ENCODE results near the gene CACNB2. TPM values are rescaled to one million over a fixed set of nuclear protein-coding genes. Genes with fewer than 3 reads are reported as not detected.

The CACNB2 gene
- polyA plus RNA-seq, 2 of the 4 experiments (the other 2 are of a cell fraction): not detected

DNA sequence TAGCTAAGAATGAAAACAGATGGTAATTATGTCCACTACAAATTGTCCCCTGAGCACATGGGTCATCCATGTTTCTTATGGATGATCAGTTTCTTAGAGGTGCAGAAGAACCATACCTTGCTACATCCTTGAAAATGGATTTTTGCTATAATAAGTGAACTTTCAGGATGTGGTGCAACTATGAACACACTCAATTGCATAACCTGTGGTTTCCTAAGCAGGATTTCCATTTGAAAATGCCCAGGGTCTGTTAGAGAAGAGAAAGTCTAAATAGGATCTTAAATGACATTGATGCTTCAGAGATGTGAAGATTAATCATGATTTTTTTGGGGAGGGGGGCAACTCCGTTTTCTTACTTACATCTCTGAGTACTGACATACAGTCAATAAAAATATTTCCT, 39.6 kb upstream of the CACNB2 start:
- H3K4me3 ChIP-seq: no peak overlapping the region
- H3K4me2 ChIP-seq: no peak overlapping the region
- H3K4me1 ChIP-seq: no peaks in the 10 kb centered on the region
- TF ChIP-seq RAD21 (conservative IDR thresholded peaks at IDR 0.05 in 1 of 2, IDR thresholded peaks at IDR 0.05 in 1 of 2): no peak
- no peak for TF ChIP-seq HOXB5 (CRISPR knock-in tag; IDR thresholded peaks at IDR 0.05)
- no peak for TF ChIP-seq FOXS1 (CRISPR knock-in tag; IDR thresholded peaks at IDR 0.05)
- TF ChIP-seq, protein P1, sequence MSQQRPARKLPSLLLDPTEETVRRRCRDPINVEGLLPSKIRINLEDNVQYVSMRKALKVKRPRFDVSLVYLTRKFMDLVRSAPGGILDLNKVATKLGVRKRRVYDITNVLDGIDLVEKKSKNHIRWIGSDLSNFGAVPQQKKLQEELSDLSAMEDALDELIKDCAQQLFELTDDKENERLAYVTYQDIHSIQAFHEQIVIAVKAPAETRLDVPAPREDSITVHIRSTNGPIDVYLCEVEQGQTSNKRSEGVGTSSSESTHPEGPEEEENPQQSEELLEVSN (IDR thresholded peaks at IDR 0.05; ENCODE audit: borderline replicate concordance, low read depth): no peak
- no peak for TF ChIP-seq BHLHE40 (IDR thresholded peaks at IDR 0.05; ENCODE audit: low read depth, low read length)
- TF ChIP-seq, protein P2, sequence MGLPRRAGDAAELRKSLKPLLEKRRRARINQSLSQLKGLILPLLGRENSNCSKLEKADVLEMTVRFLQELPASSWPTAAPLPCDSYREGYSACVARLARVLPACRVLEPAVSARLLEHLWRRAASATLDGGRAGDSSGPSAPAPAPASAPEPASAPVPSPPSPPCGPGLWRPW (IDR thresholded peaks at IDR 0.05): no peak
- TF ChIP-seq KDM1A (IDR thresholded peaks at IDR 0.05; ENCODE audit: low read depth): no peak
- TF ChIP-seq, protein P3, sequence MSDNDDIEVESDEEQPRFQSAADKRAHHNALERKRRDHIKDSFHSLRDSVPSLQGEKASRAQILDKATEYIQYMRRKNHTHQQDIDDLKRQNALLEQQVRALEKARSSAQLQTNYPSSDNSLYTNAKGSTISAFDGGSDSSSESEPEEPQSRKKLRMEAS (IDR thresholded peaks at IDR 0.05): no peak
- no peak for TF ChIP-seq ESRRA (IDR thresholded peaks at IDR 0.05; ENCODE audit: borderline replicate concordance, low read length)
- TF ChIP-seq HOXA7 (CRISPR knock-in tag; IDR thresholded peaks at IDR 0.05): no peak
- no peak for TF ChIP-seq ZC3H11A (IDR thresholded peaks at IDR 0.05)
- no peak for TF ChIP-seq HEYL (CRISPR knock-in tag; IDR thresholded peaks at IDR 0.05)
- no peak for TF ChIP-seq RCOR1 (IDR thresholded peaks at IDR 0.05; ENCODE audit: low read depth, low read length)
- FAIRE-seq (no peak), ATAC-seq (no peak), DNase-seq (ENCODE audit: low read depth in 1 of 2, low spot score in 1 of 2) (no peak)
- no peaks in the 10 kb centered on the region for H3K9me3 ChIP-seq
- POLR2A ChIA-PET: no interaction called here
- 0% methylated on average over 1 of the region's 1 CpG for WGBS (ENCODE audit: missing lambda C conversion rate)
- H3K27ac ChIP-seq: no peak overlapping the region
- CTCF ChIA-PET: no interaction called here

DNA sequence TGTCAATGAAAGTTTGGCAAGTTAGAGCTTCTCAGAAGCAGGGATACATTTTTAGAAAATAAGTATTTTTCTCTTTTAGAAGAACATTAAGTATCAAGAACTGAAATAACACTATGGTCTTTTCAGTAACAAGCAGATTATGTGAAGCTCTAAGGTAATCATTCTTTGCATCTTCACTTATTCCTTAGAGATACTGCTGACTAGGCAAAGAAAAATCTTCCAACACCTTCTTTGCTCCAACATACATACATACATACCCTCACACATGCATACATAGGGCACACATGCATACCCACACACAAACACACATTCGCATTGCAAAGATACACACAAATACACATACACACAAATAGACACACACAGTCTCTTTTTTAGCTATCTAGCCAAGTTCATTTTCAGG, 37.8 kb upstream of the CACNB2 start:
- ATAC-seq: no peak
- H3K4me3 ChIP-seq: no peak overlapping the region
- TF ChIP-seq HOXA7 (CRISPR knock-in tag; IDR thresholded peaks at IDR 0.05): no peak
- TF ChIP-seq MAFK (IDR thresholded peaks at IDR 0.05; ENCODE audit: partially characterized antibody): peak; percentile 85
- TF ChIP-seq, protein P2 (IDR thresholded peaks at IDR 0.05): no peak
- ChIA-PET CTCF (interaction anchor here (1.3 to 1.9 kb wide), 2 partner anchors 12 to 255 kb away, joined by 3 to 5 read pairs; no protein-coding TSS in a partner anchor), POLR2A (no interaction called here)
- no peak for FAIRE-seq
- no peak overlapping the region for H3K27ac ChIP-seq
- no peaks in the 10 kb centered on the region for H3K9me3 ChIP-seq
- 26% methylated on average over 1 of the region's 1 CpG for WGBS (ENCODE audit: missing lambda C conversion rate)
- H3K4me1 ChIP-seq: no peaks in the 10 kb centered on the region
- no peak for DNase-seq (ENCODE audit: low read depth in 1 of 2, low spot score in 1 of 2)
- no peak overlapping the region for H3K4me2 ChIP-seq

DNA sequence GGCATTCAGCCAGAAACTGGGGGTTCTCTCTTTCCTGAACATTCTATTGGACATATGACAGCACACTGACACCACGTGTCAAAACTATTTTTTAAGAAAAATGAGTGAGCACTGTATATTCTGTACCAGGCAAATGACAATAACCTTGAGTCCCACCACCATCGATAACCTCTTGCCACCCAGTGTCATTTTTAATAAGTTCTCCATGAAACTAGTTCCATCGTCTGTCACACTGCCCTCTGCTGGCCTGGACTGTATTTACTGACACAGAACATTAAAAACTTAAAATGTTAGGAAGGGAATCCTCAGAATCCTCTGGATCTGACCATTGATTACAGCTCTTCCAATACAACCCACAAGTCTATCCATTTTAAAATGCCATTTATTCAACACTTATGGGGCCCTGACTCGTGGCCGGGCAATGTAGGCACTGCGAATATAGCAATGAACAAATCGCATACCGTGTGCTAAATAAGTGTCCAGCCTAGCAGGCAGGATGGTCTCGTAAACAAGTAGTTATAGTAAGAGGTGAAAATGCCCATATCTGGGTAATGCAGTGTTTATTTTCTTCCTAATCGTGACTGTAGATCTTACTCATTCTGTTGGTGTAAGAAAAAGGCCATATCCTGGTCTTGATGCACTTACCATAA, 35.9 kb upstream of the CACNB2 start:
- Histone ChIP-seq H3K4me3 (no peak overlapping the region), H3K4me2 (peak overlapping the region; percentile 28; the same call in 1 of the 3 replicates), H3K27ac (no peak overlapping the region), H3K4me1 (no peaks in the 10 kb centered on the region), H3K9me3 (no peaks in the 10 kb centered on the region)
- 37% methylated on average over 10 of the region's 10 CpGs for WGBS (ENCODE audit: missing lambda C conversion rate)
- DNase-seq (ENCODE audit: low read depth in 1 of 2, low spot score in 1 of 2) (peak; percentile 33 to 52), FAIRE-seq (no peak), ATAC-seq (peak in 1 of 2 experiments; percentile 61; a peak in 2 of 6 replicates)
- TF ChIP-seq, protein P4, sequence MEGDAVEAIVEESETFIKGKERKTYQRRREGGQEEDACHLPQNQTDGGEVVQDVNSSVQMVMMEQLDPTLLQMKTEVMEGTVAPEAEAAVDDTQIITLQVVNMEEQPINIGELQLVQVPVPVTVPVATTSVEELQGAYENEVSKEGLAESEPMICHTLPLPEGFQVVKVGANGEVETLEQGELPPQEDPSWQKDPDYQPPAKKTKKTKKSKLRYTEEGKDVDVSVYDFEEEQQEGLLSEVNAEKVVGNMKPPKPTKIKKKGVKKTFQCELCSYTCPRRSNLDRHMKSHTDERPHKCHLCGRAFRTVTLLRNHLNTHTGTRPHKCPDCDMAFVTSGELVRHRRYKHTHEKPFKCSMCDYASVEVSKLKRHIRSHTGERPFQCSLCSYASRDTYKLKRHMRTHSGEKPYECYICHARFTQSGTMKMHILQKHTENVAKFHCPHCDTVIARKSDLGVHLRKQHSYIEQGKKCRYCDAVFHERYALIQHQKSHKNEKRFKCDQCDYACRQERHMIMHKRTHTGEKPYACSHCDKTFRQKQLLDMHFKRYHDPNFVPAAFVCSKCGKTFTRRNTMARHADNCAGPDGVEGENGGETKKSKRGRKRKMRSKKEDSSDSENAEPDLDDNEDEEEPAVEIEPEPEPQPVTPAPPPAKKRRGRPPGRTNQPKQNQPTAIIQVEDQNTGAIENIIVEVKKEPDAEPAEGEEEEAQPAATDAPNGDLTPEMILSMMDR (IDR thresholded peaks at IDR 0.05): peak; percentile 81
- TF ChIP-seq RAD21 (conservative IDR thresholded peaks at IDR 0.05 in 1 of 2, IDR thresholded peaks at IDR 0.05 in 1 of 2) (peak; percentile 49; a peak in 3 of 5 replicates), HOXB13 (CRISPR knock-in tag; IDR thresholded peaks at IDR 0.05; ENCODE audit: low read depth) (no peak), NFE2L2 (conservative IDR thresholded peaks at IDR 0.05; ENCODE audit: low read length) (no peak), SMC3 (IDR thresholded peaks at IDR 0.05) (peak; percentile 75)
- ChIA-PET CTCF (interaction anchor here (0.7 to 1.8 kb wide), 11 partner anchors 9 to 257 kb away, joined by 3 to 6 read pairs (median 3); no protein-coding TSS in a partner anchor), POLR2A (no interaction called here)

All from A549 (cell line).